Bronchial epithelial cell (primary cell): ENCODE data around the gene ATP2B3. TPM values are rescaled to one million over a fixed set of nuclear protein-coding genes. Genes with fewer than 3 reads are reported as not detected.

Experiments
- DNase-seq: peaks from one replicate; pipeline ENCODE4 v3.0.0-alpha.2; 2010; ENCODE audit warnings: low read depth
- FAIRE-seq: peaks from 2 replicates; lab custom pipeline; 2011; peaks lifted over from hg19 to GRCh38; lab: Jason Lieb, UNC
- H3K27me3 ChIP-seq: 2 replicates; pipeline ENCODE4 v1.5.1; 2011; ENCODE audit warnings: low read length; ENCODE audit not compliant: control insufficient read depth, insufficient read depth
- H3K36me3 ChIP-seq: 2 replicates; pipeline ENCODE4 v1.5.1; 2011; ENCODE audit warnings: low read length; ENCODE audit not compliant: control insufficient read depth, insufficient read depth
- H3K4me3 ChIP-seq: 2 replicates; pipeline ENCODE4 v1.5.1; 2011; ENCODE audit warnings: mild to moderate bottlenecking, low read depth, low read length, control low read depth
- CTCF ChIP-seq: IDR thresholded peaks from 2 replicates; pipeline ENCODE4 v1.5.1; 2011; ENCODE audit warnings: mild to moderate bottlenecking, moderate library complexity, low read length, control low read depth, inconsistent platforms; ENCODE audit not compliant: insufficient read depth, severe bottlenecking
- total RNA-seq: library from RNA; depleted of rRNA; stranded (reverse); fragments of >200 nt; gene quantifications from 2 replicates; pipeline ENCODE4 v1.2.1, GENCODE V29; 2014

The ATP2B3 gene
- total RNA-seq, 1 donor from 2014 or later = not detected

DNA sequence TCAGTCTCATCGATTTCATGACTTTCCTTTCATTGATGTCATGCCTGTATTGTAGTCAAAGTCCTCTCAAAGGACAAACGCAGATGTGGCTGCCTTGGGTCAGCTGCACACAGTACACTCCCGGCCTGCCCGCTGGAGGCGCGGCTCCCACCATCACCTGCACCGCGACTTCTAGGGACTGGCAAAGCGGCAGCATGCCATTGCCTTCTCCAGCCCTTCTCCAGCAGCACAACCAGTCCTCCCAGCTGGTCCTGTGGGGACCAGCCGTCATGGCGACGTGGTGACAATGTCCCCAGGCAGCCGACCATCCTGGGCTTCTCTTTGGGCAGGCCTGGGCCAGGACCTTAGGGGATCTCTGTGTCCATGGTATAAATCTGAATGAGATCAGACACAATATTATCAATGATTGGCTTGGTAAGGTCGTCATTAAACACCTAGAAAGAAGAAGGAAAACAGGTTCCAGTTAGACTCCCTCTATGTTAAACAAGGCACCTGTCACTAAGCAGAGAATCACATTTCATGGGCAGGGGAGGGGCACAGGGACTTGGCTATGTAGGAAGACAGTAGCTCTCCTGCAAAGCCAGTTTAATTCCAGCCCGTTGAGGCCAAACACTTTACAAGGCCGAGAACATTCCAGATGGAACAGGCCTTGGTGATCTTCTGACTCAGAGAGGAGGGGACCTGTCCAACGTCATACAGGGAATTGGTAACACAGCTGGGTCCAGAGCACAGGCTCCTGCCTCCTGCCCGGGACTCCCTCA, 70.8 kb downstream of the ATP2B3 start:
- no peak for FAIRE-seq
- no peak overlapping the region for H3K4me3 ChIP-seq
- H3K36me3 ChIP-seq = peaks cover 4% of the 10 kb centered on the region
- no peaks in the 10 kb centered on the region for H3K27me3 ChIP-seq
- DNase-seq = no peak
- TF ChIP-seq CTCF = no peak

DNA sequence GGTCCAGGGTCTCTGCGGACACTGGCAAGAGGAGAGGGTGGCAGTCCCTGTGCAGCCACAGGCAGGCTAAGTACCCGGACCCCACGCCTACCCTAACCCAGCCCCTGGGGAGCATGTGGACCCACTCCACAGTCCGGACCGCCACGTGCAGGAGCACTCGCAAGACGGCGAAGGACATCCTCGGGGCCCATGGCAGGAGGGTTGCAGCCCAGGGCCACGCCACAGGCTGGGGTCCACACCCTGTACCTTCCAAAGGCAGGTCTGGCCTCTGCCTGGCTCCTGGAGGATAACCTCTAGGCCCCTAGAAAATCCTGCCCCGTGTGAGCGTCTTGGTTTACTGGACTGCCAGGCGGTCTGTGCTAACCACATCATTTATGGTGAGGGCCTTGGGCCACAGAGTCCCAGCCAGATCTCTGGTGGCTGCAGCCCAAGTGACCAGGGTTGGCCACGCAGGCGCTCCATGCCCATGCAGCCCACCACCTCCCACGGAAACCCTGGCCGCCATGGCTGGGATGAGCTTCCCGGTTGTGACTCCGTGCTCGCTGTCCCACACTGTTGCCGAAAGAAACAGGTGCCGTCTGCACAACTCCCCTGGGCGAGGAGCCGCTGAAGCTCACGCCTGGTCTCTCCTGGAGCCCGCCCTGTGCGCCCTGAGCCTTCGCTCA, 71.5 kb downstream of the ATP2B3 start:
- DNase-seq = no peak
- no peaks in the 10 kb centered on the region for H3K27me3 ChIP-seq
- no peak overlapping the region for H3K4me3 ChIP-seq
- peaks cover 4% of the 10 kb centered on the region for H3K36me3 ChIP-seq
- FAIRE-seq = no peak
- no peak for TF ChIP-seq CTCF

DNA sequence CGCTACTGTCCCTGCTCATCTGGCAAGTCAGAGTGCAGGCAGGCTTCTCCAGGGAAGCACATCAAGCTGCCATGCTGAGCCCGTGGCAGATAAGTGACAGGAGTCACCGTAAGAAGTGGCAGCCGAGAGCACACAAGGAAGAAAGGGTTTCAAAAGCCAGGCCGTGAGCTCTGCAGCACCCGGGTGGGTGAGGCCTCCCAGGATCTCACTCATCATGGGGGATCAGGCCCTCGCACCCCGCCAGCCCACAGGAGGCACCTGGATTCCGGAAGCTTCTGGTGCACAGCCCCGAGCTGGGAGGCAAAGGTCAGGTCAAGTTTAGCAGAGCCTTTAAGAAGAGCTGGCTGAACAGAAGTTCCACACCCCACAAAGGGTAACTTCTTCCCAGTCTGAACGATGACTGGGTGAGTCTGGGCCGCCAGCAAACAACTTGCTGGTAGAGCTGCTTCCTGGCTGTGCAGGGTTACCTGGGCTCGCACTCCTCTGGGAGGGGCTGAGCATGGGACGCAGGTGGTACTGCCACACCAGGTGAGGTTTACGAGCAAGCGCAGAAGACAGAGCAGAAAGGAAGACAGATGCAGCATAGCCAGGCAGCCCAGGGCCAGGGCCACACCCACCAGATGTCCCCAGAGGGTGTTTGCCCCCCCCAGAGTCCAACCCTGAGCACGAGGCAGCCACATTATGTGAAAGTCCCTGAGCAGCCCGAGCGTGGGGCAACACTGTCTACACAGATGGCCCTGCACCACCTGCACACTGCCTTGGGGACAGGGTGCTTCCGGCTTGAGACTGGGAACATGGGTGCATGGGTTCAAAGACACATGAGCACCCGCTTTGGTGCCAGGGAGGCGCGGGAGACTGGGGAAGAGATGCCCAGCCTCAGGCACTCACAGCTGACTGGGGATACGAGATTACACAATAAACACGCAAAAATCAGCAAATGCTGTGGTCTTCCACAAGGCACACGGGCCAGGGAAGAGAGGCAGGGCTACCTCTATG, 73.8 kb downstream of the ATP2B3 start:
- Histone ChIP-seq H3K4me3 (no peak overlapping the region), H3K36me3 (peaks cover 7% of the 10 kb centered on the region), H3K27me3 (no peaks in the 10 kb centered on the region)
- FAIRE-seq (no peak), DNase-seq (no peak)
- no peak for TF ChIP-seq CTCF

- no peaks in the 10 kb centered on the region for H3K27me3 ChIP-seq
- no peak overlapping the region for H3K4me3 ChIP-seq
- DNase-seq (no peak), FAIRE-seq (no peak)
- peaks cover 7% of the 10 kb centered on the region for H3K36me3 ChIP-seq
- TF ChIP-seq CTCF = no peak
Observed at GRCh38 chrX:153592091-153592833, 74.8 kb downstream of the ATP2B3 start.

DNA sequence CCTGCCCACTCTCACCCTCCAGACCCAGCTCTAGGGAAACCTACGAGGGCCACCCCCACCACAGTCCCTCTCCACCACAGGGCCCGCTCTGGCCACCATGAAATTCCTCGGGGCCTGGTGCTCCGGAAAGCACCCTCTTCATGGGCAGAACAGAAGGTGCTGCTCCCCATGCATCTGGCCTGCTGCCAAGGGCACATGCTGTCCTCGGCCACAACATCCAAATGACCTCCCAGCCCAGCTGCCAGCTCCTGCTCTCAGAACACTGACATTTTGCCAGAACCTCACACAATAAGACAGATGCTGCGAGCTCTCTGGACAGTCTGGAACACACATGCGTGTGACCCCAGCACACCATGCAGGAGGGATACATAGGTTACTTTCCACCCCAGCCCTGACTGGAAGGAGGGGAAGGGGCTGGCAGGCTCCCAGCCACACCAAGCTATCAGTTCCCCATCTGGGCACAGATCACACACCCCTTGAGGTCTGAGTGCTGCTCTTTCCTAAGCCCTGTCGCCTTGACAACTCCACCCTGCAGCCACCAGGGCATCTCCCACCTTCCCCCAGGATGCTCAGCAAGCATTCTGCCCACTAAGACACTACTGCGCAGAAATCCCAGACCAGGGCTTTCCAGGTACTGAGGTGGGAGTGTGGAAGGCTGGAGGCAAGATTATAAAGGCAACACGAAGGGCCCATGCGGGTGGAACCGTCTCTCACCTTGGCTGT, 75.7 kb downstream of the ATP2B3 start:
- Histone ChIP-seq H3K27me3 (no peaks in the 10 kb centered on the region), H3K4me3 (no peak overlapping the region), H3K36me3 (peaks cover 7% of the 10 kb centered on the region)
- FAIRE-seq (no peak), DNase-seq (no peak)
- TF ChIP-seq CTCF = no peak
